Neural progenitor cell (in vitro differentiated cells): ENCODE results near the gene INSRR. TPM values are rescaled to one million over a fixed set of nuclear protein-coding genes. Genes with fewer than 3 reads are reported as not detected.

Source experiments
- DNase-seq: peaks from one replicate; pipeline ENCODE4 v3.0.0-alpha.2; 2016; ENCODE audit warnings: low spot score
- H2AFZ ChIP-seq: fragments of 200-600 bp; sonication (generic); replicated peaks from 2 replicates; pipeline ENCODE4 v1.6.1; 2016; ENCODE audit warnings: antibody characterized with exemption
- H3F3A ChIP-seq: fragments of 200-600 bp; sonication (generic); 2 replicates; pipeline ENCODE4 v1.6.1; 2016; ENCODE audit warnings: antibody characterized with exemption, low read depth
- H3K27ac ChIP-seq: fragments of 200-600 bp; sonication (generic); 2 replicates; pipeline ENCODE4 v1.5.1; 2016; ENCODE audit warnings: mild to moderate bottlenecking
- H3K27me3 ChIP-seq: fragments of 200-600 bp; sonication (generic); 2 replicates; pipeline ENCODE4 v1.6.1; 2016; ENCODE audit warnings: mild to moderate bottlenecking, moderate library complexity
- H3K36me3 ChIP-seq: fragments of 200-600 bp; sonication (generic); 2 replicates; pipeline ENCODE4 v1.5.1; 2016
- H3K4me1 ChIP-seq: fragments of 200-600 bp; sonication (generic); 2 replicates; pipeline ENCODE4 v1.6.1; 2016; ENCODE audit warnings: mixed run types
- H3K4me2 ChIP-seq: fragments of 200-600 bp; sonication (generic); 2 replicates; pipeline ENCODE4 v1.6.1; 2016
- H3K4me3 ChIP-seq: fragments of 200-600 bp; sonication (generic); 2 replicates; pipeline ENCODE4 v1.5.1; 2016
- H3K79me2 ChIP-seq: fragments of 200-600 bp; sonication (generic); 2 replicates; pipeline ENCODE4 v1.6.1; 2016; ENCODE audit warnings: low read depth
- H3K9ac ChIP-seq: fragments of 200-600 bp; sonication (generic); 2 replicates; pipeline ENCODE4 v1.6.1; 2016
- H3K9me3 ChIP-seq: fragments of 200-600 bp; sonication (generic); 2 replicates; pipeline ENCODE4 v1.5.1; 2016; ENCODE audit warnings: low read depth
- H4K20me1 ChIP-seq: fragments of 200-600 bp; sonication (generic); 2 replicates; pipeline ENCODE4 v1.6.1; 2016; ENCODE audit warnings: low read depth
- H3K27ac Mint-ChIP-seq: 3 replicates; pipeline ENCODE4 v1.8.0; 2021; ENCODE audit warnings: mixed read lengths
- H3K27me3 Mint-ChIP-seq: 2 replicates; pipeline ENCODE4 v1.8.0; 2022; ENCODE audit warnings: low read depth, mild to moderate bottlenecking, inconsistent platforms, moderate library complexity, mixed read lengths; ENCODE audit not compliant: insufficient read depth
- H3K36me3 Mint-ChIP-seq: 3 replicates; pipeline ENCODE4 v1.8.0; 2021; ENCODE audit warnings: mixed read lengths
- H3K4me1 Mint-ChIP-seq: 3 replicates; pipeline ENCODE4 v1.8.0; 2021; ENCODE audit warnings: mixed read lengths
- H3K4me3 Mint-ChIP-seq: 3 replicates; pipeline ENCODE4 v1.8.0; 2021; ENCODE audit warnings: mild to moderate bottlenecking, moderate library complexity, mixed read lengths
- H3K9me3 Mint-ChIP-seq: 3 replicates; pipeline ENCODE4 v1.8.0; 2020; ENCODE audit warnings: mixed read lengths
- CTCF ChIP-seq: fragments of 200-600 bp; sonication (generic); IDR thresholded peaks from 2 replicates; pipeline ENCODE4 v1.5.1; 2017; ENCODE audit warnings: antibody characterized with exemption, mild to moderate bottlenecking
- EZH2 ChIP-seq: fragments of 200-600 bp; sonication (generic); IDR thresholded peaks from 2 replicates; pipeline ENCODE4 v1.6.1; 2017; ENCODE audit warnings: antibody characterized with exemption, mild to moderate bottlenecking, moderate library complexity
- EZH2phosphoT487 ChIP-seq: fragments of 200-600 bp; sonication (generic); IDR thresholded peaks from 2 replicates; pipeline ENCODE4 v1.6.1; 2017; ENCODE audit warnings: antibody characterized with exemption
- total RNA-seq: library from RNA; depleted of rRNA; stranded (reverse); fragments of >200 nt; gene quantifications from 2 replicates; pipeline ENCODE4 v1.2.3, GENCODE V29; 2015; ENCODE audit warnings: low replicate concordance

INSRR gene
- total RNA-seq, 1 donor from 2014 or later: not detected

DNA sequence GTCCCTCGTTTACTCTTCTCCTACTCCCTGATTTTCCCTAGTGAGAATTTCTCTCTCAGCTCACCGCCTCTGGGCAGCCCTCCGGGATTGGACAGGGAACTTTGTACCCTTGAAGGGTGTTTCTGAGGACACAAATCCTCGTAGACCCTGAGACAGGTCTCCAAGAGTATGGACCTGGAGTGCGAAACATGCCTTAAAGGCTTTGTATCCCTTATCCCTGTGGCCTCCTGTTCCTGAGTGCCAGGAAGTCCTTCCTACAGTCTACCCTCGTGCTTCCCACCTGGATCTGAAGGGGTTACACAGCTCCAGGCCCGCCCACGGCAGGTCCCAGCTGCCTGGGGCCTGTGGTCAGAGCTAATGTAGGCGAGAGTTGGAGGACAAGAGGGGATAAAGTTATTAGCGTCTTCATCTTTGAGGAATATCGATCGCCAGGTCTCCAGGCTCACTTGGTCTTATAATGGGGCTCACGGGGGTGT, 27.0 kb upstream of the INSRR start:
- Mint-ChIP-seq H3K4me3 (peak overlapping the region; percentile 59), H3K27ac (peak overlapping the region; percentile 74), H3K27me3 (peaks cover 22% of the 10 kb centered on the region), H3K4me1 (peaks cover 47% of the 10 kb centered on the region), H3K36me3 (no peaks in the 10 kb centered on the region), H3K9me3 (no peaks in the 10 kb centered on the region)
- no peak overlapping the region for H3K27ac ChIP-seq
- DNase-seq: no peak
- peaks cover 6% of the 10 kb centered on the region for H3F3A ChIP-seq
- no peaks in the 10 kb centered on the region for H3K79me2 ChIP-seq
- H3K9ac ChIP-seq: no peak overlapping the region
- H2AFZ ChIP-seq: no peak overlapping the region
- H3K4me1 ChIP-seq: peaks cover 30% of the 10 kb centered on the region
- H3K4me3 ChIP-seq: no peak overlapping the region
- no peaks in the 10 kb centered on the region for H3K9me3 ChIP-seq
- no peaks in the 10 kb centered on the region for H4K20me1 ChIP-seq
- H3K36me3 ChIP-seq: no peaks in the 10 kb centered on the region
- peaks cover 27% of the 10 kb centered on the region for H3K27me3 ChIP-seq
- TF ChIP-seq CTCF (no peak), EZH2 (no peak), EZH2phosphoT487 (no peak)
- H3K4me2 ChIP-seq: no peak overlapping the region

GRCh38 chr1:156885314-156885713, 26.4 kb upstream of the INSRR start:
- H2AFZ ChIP-seq: no peak overlapping the region
- DNase-seq: no peak
- no peak overlapping the region for H3K9ac ChIP-seq
- Mint-ChIP-seq H3K27ac (no peak overlapping the region), H3K9me3 (no peaks in the 10 kb centered on the region), H3K4me1 (peaks cover 49% of the 10 kb centered on the region), H3K27me3 (peaks cover 27% of the 10 kb centered on the region), H3K4me3 (no peak overlapping the region), H3K36me3 (no peaks in the 10 kb centered on the region)
- no peak overlapping the region for H3K4me3 ChIP-seq
- peaks cover 6% of the 10 kb centered on the region for H3F3A ChIP-seq
- peak overlapping the region; percentile 37 for H3K4me2 ChIP-seq
- H3K9me3 ChIP-seq: no peaks in the 10 kb centered on the region
- no peaks in the 10 kb centered on the region for H3K36me3 ChIP-seq
- H3K4me1 ChIP-seq: peaks cover 30% of the 10 kb centered on the region
- no peaks in the 10 kb centered on the region for H4K20me1 ChIP-seq
- no peaks in the 10 kb centered on the region for H3K79me2 ChIP-seq
- peaks cover 24% of the 10 kb centered on the region for H3K27me3 ChIP-seq
- no peak overlapping the region for H3K27ac ChIP-seq
- no peak for TF ChIP-seq CTCF
- no peak for TF ChIP-seq EZH2phosphoT487
- TF ChIP-seq EZH2: no peak

DNA sequence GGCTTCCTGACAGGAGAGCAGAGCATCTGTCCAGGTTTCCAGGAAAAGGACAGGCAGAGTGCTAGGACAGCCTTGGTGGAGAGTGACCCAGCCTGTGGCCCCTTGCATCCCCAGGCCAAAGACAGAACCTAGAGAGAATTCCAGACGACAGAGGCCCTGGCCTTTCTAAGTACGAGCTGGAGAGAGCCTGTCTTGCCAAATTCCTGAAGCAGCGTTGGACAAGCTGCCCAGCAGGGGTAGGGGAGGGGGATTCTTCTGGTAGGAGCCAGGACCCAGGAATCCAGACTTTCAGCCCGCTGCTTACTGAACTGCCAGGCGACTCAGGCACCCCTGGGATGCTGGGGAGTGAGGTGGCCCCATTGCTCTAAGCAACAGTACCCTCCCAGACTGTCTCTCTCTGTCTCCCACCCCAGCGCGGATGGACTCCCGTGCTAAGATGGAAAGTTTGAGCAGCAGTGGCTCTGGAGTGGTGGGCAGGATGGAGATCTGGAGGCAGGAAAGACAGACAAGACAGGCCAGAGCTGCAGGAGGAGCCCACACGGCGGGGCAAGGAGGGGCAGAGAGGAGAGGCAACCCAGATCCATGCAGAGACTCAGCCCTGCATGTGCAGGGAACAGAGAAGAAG, 25.8 kb upstream of the INSRR start:
- DNase-seq: peak; percentile 61
- H3F3A ChIP-seq: peaks cover 6% of the 10 kb centered on the region
- peak overlapping the region; percentile 37 for H3K4me2 ChIP-seq
- no peak overlapping the region for H3K27ac ChIP-seq
- H3K9me3 ChIP-seq: no peaks in the 10 kb centered on the region
- peaks cover 30% of the 10 kb centered on the region for H3K4me1 ChIP-seq
- peaks cover 47% of the 10 kb centered on the region for H3K4me1 Mint-ChIP-seq
- peak overlapping the region; percentile 44 for H2AFZ ChIP-seq
- no peaks in the 10 kb centered on the region for H3K36me3 ChIP-seq
- H3K9ac ChIP-seq: no peak overlapping the region
- H3K4me3 Mint-ChIP-seq: no peak overlapping the region
- H3K27me3 Mint-ChIP-seq: peaks cover 24% of the 10 kb centered on the region
- no peaks in the 10 kb centered on the region for H4K20me1 ChIP-seq
- peaks cover 26% of the 10 kb centered on the region for H3K27me3 ChIP-seq
- TF ChIP-seq EZH2phosphoT487 (no peak), EZH2 (no peak), CTCF (no peak)
- H3K79me2 ChIP-seq: no peaks in the 10 kb centered on the region
- H3K4me3 ChIP-seq: no peak overlapping the region
- H3K27ac Mint-ChIP-seq: peak overlapping the region; percentile 73
- H3K9me3 Mint-ChIP-seq: no peaks in the 10 kb centered on the region
- no peaks in the 10 kb centered on the region for H3K36me3 Mint-ChIP-seq
